HG03442 (cell line): Measurements from ENCODE around the gene GPR146.

Experiments used
- ATAC-seq: cut with Tn5 transposase; IDR thresholded peaks from one replicate; pipeline ENCODE4 v1.9.1; 2021; ENCODE audit warnings: mild to moderate bottlenecking, moderate library complexity; ENCODE audit not compliant: unreplicated experiment

Gene GPR146

DNA sequence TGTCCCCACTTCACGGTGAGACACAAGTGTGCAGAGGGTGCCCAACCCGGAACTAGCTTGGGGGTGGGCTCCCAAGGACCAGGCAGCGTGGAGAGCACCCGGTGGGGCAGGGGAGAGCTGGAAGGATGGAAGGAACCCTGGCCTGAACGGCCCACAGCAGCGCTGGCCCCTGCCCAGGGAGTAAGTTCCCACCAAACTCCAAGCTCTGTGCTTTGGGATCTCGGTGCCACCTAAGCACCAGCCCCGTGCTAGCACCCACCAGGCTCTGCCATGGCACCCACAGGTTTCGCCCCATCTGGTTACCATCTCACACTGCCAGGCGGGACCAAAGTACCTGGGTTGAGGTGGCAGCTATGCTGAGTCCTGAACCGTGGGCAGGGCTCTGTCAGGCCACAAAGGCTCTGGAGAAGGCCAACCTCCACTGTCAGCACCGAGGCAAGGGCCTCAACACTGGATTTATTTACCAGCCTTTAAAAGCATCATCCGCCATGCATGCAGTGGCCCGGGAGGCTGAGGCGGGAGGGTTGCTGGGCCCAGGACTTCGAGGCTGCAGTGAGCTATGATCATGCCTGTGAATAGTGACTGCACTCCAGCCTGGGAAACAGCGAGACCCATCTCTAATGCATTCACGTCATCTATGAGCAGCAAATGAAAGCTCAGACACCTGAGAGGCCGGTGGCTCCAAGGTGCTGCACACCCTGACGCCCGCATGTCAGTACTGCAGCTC lies 59.6 kb downstream of the GPR146 start:
- ATAC-seq, result no peak

DNA sequence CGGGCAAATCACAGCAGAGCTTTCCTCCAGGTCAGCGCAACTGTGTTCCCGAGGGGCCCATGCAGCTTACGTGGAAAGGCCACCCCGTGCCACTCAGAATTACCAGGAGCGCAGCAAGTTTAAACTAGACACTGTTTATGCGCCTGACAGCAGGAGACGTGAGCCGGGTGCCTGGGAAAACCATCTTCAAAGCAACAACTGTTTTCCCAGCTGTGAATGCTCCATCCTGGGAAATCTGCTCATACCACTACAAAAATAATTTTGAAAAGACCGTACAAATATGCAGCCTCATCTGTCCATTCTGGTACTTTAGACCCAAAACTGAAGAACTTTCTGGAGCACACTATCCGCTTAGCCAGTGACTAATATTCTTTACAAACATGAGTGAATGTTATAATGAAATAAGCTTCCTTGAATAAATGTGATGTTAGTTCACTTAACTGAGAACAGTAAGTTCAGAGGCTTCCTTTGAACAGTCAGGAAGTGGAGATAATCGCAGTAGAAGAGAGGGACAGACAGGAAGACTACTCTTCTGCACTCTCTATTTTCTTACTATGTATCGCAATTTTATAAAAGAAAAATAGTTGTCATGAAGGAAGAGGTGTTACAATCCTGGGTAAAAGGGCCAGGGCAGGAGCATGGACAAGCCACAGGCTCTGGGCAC lies 60.3 kb downstream of the GPR146 start:
- ATAC-seq, result no peak

DNA sequence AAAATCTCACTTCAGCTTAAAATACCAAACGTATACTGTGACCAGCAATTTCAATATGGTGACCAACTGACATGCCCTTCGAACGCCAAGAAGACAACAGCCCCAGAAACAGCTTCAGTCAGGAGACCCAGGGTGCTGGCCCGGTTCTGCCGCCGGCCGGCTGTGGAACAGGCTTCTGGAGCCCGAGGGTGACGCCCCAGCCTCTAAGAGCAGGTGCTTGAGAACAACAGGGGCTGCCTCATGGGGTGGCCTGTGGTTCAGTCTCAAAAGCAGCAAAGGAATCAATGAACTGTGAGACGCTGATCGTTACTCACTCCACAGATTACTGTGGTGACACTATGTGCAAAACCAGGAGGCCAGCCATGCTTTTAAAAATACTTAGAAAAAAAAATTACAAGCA lies 60.8 kb downstream of the GPR146 start:
- ATAC-seq, result peak; percentile 53

DNA sequence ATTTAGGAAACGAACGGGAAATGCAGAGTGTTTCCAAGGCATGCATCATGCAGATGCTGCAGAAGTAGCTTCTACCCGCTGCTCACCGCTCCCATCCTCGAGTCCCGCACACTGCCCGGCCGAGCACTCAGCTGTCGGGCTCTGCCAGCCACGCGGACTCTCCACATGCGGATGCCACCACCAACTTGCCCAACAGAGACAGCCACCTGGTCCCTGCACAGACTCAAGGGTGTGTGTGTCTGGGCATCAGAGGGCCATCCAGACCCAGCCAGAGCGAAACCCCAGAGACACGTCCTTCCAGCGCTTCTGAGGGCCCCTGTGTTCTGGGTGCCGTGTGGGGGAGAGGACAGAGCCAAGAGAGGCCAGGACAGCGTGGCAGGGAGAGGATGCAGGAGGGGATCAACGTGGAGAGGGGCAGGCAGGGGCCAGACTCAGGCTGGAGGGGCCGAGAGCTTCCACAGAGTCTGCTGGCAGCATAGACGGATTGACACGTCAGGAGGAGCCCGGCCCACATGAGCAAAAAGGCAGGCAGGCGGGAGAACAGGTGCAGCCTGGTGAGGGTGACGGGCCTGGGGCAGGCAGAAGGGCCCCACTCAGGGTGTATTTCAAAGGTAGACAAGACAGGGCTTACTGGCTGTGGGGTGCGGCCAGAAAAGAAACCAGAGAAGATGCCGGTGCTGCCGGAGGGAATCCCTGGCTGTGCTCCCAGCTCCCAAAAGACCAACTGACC lies 61.9 kb downstream of the GPR146 start:
- no peak for ATAC-seq

DNA sequence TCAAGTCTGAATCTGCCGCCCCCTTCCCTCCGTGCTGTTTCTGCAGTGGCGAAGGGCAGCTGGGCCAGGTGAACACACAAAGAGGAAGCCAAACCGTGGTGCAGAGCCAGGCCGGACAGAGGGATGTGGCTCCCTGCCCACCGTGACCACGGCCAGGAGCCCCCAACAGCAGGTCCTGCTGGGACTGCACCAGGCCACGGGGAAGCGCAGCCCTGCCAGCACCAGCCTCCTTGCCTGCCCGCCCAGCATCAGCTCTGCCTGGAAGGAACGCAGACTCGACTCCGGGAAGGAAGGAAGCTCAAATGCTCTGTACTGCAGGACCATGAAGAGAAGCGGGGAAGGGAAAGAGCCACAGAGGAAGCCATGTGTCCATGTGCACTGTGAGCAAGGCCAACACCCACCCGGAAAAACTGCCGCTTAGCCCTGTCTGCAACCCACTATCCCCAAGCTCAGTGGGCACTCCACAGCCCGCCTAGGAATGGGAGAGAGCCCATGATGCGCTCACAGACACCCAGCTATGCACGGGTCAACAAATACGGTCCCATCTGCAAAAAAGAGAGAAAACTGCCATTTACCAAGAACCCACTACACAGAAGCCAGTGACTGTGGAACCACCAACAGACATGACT lies 62.6 kb downstream of the GPR146 start:
- ATAC-seq, result no peak

DNA sequence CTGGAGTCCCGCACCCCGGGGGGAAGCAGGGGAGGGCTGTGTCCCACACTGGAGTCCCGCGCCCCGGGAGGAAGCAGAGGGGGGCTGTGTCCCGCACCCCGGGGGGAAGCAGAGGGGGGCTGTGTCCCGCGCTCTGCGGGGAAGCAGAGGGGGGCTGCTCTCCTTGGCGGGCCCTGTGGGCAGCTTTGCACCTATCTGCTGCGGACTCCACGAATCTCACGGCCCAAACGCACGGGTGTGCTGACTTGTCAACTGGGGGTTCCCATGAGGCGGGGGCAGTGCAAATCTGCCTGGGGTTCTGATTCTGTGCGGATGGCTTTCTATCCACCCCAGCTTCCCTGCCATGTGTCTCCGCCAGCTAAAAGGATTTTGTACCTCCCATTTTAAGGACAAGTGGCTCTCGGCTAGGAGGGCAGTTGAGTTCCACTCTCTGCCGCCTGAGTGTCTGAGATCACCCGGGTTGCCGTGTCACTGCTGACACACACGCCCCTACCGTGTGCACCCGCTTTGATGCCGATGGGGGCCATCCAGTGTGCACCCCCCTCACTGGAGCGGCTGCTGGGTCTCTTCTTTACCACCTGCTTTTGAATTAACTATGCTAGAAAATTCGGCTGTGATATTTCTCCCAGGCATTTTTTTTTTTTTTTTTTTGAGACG lies 64.0 kb downstream of the GPR146 start:
- ATAC-seq, result no peak
